Skeletal muscle tissue (tissue), 4 donors: ENCODE results near the gene MEGF8. TPM values are rescaled to one million over a fixed set of nuclear protein-coding genes. Genes with fewer than 3 reads are reported as not detected.

Experiments used
- H3K27ac ChIP-seq: one replicate; pipeline ENCODE4 v1.7.0; 2013; ENCODE audit warnings: mild to moderate bottlenecking, low read depth, low read length, inconsistent platforms
- H3K27me3 ChIP-seq, 3 donors: one replicate each; pipeline ENCODE4 v1.7.0; 2013; ENCODE audit warnings: low read length in 3 of 3; ENCODE audit not compliant: control insufficient read depth in 3 of 3, insufficient read depth in 3 of 3
- H3K36me3 ChIP-seq, 3 donors: one replicate each; pipeline ENCODE4 v1.7.0; 2013; ENCODE audit warnings: low read length in 3 of 3; ENCODE audit not compliant: control insufficient read depth in 3 of 3, insufficient read depth in 3 of 3
- H3K4me1 ChIP-seq, 3 donors: one replicate each; pipeline ENCODE4 v1.7.0; 2013; ENCODE audit warnings: low read length in 3 of 3, mild to moderate bottlenecking in 3 of 3; ENCODE audit not compliant: control insufficient read depth in 3 of 3, insufficient read depth in 3 of 3
- H3K4me3 ChIP-seq, 3 donors: one replicate each; pipeline ENCODE4 v1.7.0; 2013; ENCODE audit warnings: low read length in 3 of 3
- H3K9ac ChIP-seq, 3 donors: one replicate each; pipeline ENCODE4 v1.7.0; 2013; ENCODE audit warnings: low read length in 3 of 3, mild to moderate bottlenecking in 3 of 3, moderate library complexity in 2 of 3, low read depth in 1 of 3
- H3K9me3 ChIP-seq, 3 donors: one replicate each; pipeline ENCODE4 v1.7.0; 2013; ENCODE audit warnings: low read length in 3 of 3; ENCODE audit not compliant: control insufficient read depth in 3 of 3
- total RNA-seq: library from RNA; depleted of rRNA; stranded (reverse); fragments of >200 nt; gene quantifications from one replicate; pipeline ENCODE4 v1.2.3, GENCODE V29; 2014
- donor health status: Osteomylitis.

The MEGF8 gene
- total RNA-seq, 1 donor from 2014 or later = 17.2 TPM

GRCh38 chr19:42394751-42395150 is 69.3 kb downstream of the MEGF8 start:
- no peaks in the 10 kb centered on the region for H3K9me3 ChIP-seq
- H3K27me3 ChIP-seq = peaks cover 4 to 16% (median 8%) of the 10 kb centered on the region in 3 donors
- H3K4me1 ChIP-seq = peaks cover 15 to 18% (median 17%) of the 10 kb centered on the region in 3 donors
- H3K4me3 ChIP-seq = no peak overlapping the region
- no peak overlapping the region for H3K27ac ChIP-seq
- no peak overlapping the region for H3K9ac ChIP-seq
- no peaks in the 10 kb centered on the region for H3K36me3 ChIP-seq

GRCh38 chr19:42396381-42397262 is 71.2 kb downstream of the MEGF8 start:
- Histone ChIP-seq H3K4me1 (peaks cover 26 to 31% (median 27%) of the 10 kb centered on the region in 3 donors), H3K27ac (peak overlapping the region; percentile 74), H3K9me3 (no peaks in the 10 kb centered on the region), H3K9ac (peak overlapping the region; percentile 85 to 90 (median 87)), H3K27me3 (no peaks in the 10 kb centered on the region), H3K36me3 (no peaks in the 10 kb centered on the region), H3K4me3 (peak overlapping the region; percentile 80 to 92 (median 84))

- Histone ChIP-seq H3K27ac (peak overlapping the region; percentile 74), H3K9ac (peak overlapping the region; percentile 85 to 90 (median 87)), H3K27me3 (no peaks in the 10 kb centered on the region), H3K4me3 (peak overlapping the region; percentile 80 to 92 (median 84)), H3K9me3 (no peaks in the 10 kb centered on the region), H3K36me3 (no peaks in the 10 kb centered on the region), H3K4me1 (peaks cover 30 to 35% (median 30%) of the 10 kb centered on the region in 3 donors)
Observed at GRCh38 chr19:42397263-42398166, 72.1 kb downstream of the MEGF8 start.

GRCh38 chr19:42400404-42400803 is 75.0 kb downstream of the MEGF8 start:
- no peak overlapping the region for H3K27ac ChIP-seq
- H3K9me3 ChIP-seq = no peaks in the 10 kb centered on the region
- H3K9ac ChIP-seq = no peak overlapping the region
- no peaks in the 10 kb centered on the region for H3K27me3 ChIP-seq
- no peak overlapping the region for H3K4me3 ChIP-seq
- H3K4me1 ChIP-seq = peaks cover 30 to 35% (median 30%) of the 10 kb centered on the region in 3 donors
- H3K36me3 ChIP-seq = no peaks in the 10 kb centered on the region

- Histone ChIP-seq H3K9me3 (no peaks in the 10 kb centered on the region), H3K27me3 (no peaks in the 10 kb centered on the region), H3K27ac (no peak overlapping the region), H3K36me3 (peaks cover 0 to 5% (median 0%) of the 10 kb centered on the region in 3 donors), H3K9ac (peak overlapping the region; percentile 45 to 80 (median 47)), H3K4me1 (peaks cover 24 to 29% (median 26%) of the 10 kb centered on the region in 3 donors), H3K4me3 (peak overlapping the region; percentile 67 to 77 (median 75))
Observed at GRCh38 chr19:42401365-42402303, 76.2 kb downstream of the MEGF8 start.

GRCh38 chr19:42402376-42403116 is 77.1 kb downstream of the MEGF8 start:
- peak overlapping the region in 1 of 3 donors; percentile 69 for H3K4me3 ChIP-seq
- H3K9me3 ChIP-seq = no peaks in the 10 kb centered on the region
- peak overlapping the region in 1 of 3 donors; percentile 45 for H3K9ac ChIP-seq
- no peak overlapping the region for H3K27ac ChIP-seq
- no peaks in the 10 kb centered on the region for H3K27me3 ChIP-seq
- H3K36me3 ChIP-seq = peaks cover 0 to 8% (median 0%) of the 10 kb centered on the region in 3 donors
- H3K4me1 ChIP-seq = peaks cover 17 to 22% (median 19%) of the 10 kb centered on the region in 3 donors

GRCh38 chr19:42403586-42403985 is 78.2 kb downstream of the MEGF8 start:
- no peak overlapping the region for H3K4me3 ChIP-seq

GRCh38 chr19:42406111-42406510 is 80.7 kb downstream of the MEGF8 start:
- H3K27ac ChIP-seq = no peak overlapping the region
- no peak overlapping the region for H3K4me3 ChIP-seq
- H3K9ac ChIP-seq = no peak overlapping the region
- no peaks in the 10 kb centered on the region for H3K9me3 ChIP-seq
- peaks cover 0 to 15% (median 0%) of the 10 kb centered on the region in 3 donors for H3K36me3 ChIP-seq
- H3K4me1 ChIP-seq = peaks cover 14 to 21% (median 15%) of the 10 kb centered on the region in 3 donors
- H3K27me3 ChIP-seq = no peaks in the 10 kb centered on the region

More at GRCh38 chr19:42403586-42403985, 78.2 kb downstream of the MEGF8 start:
- Histone ChIP-seq H3K4me1 (peaks cover 13 to 17% (median 15%) of the 10 kb centered on the region in 3 donors), H3K27ac (no peak overlapping the region), H3K36me3 (peaks cover 0 to 15% (median 0%) of the 10 kb centered on the region in 3 donors), H3K9ac (no peak overlapping the region), H3K27me3 (no peaks in the 10 kb centered on the region), H3K9me3 (no peaks in the 10 kb centered on the region)
